ENCODE results near the gene YES1. TPM values are rescaled to one million over a fixed set of nuclear protein-coding genes. Genes with fewer than 3 reads are reported as not detected.

Gene YES1
- total and polyA plus RNA-seq, 4 donors: 12.5 to 57.6 (median 21.9) TPM

GRCh38 chr18:829432-829831 lies 17.4 kb upstream of the YES1 start (continued):
- TF ChIP-seq CTCF (IDR thresholded peaks at IDR 0.05; ENCODE audit: low read depth, low read length, missing input control): no peak
- no peak for TF ChIP-seq TAF1 (conservative IDR thresholded peaks at IDR 0.05)
- no peak for TF ChIP-seq MAX (IDR thresholded peaks at IDR 0.05)
- no peak for TF ChIP-seq GABPA (IDR thresholded peaks at IDR 0.05 in 1 of 2, conservative IDR thresholded peaks at IDR 0.05 in 1 of 2)

- DNase-seq (ENCODE audit: low spot score): no peak
- H3K9ac ChIP-seq (ENCODE audit: low read depth in 1 of 2, low read length in 2 of 2): no peak overlapping the region
- no peak overlapping the region for H3K4me3 ChIP-seq (ENCODE audit: low read depth in 1 of 3, low read length in 3 of 3)
- no peaks in the 10 kb centered on the region for H3K9me3 ChIP-seq (ENCODE audit: control insufficient read depth in 4 of 4, low read length in 3 of 4)
- WGBS: 89% methylated on average over 6 of the region's 6 CpGs
- no peak for TF ChIP-seq HNF4G (IDR thresholded peaks at IDR 0.05)
- no peak overlapping the region for H3K27ac ChIP-seq (ENCODE audit: low read depth in 1 of 2, low read length in 2 of 2)
- H3K27me3 ChIP-seq (ENCODE audit: control insufficient read depth in 4 of 4, insufficient read depth in 4 of 4, low read length in 3 of 4): no peaks in the 10 kb centered on the region
- no peaks in the 10 kb centered on the region for H3K36me3 ChIP-seq (ENCODE audit: control insufficient read depth in 4 of 4, insufficient read depth in 3 of 4, low read depth in 1 of 4, low read length in 3 of 4)
- H3K4me1 ChIP-seq (ENCODE audit: control insufficient read depth in 4 of 4, insufficient read depth in 4 of 4, low read length in 3 of 4): peaks cover 0 to 12% (median 8%) of the 10 kb centered on the region in 4 donors
Measured at GRCh38 chr18:827093-827677, 15.1 kb upstream of the YES1 start.

GRCh38 chr18:825891-826585 lies 14.0 kb upstream of the YES1 start:
- no peak for TF ChIP-seq ZBTB33 (IDR thresholded peaks at IDR 0.05)
- TF ChIP-seq HNF4G (IDR thresholded peaks at IDR 0.05): no peak
- no peak for TF ChIP-seq FOXA2 (IDR thresholded peaks at IDR 0.05)
- TF ChIP-seq ATF3 (IDR thresholded peaks at IDR 0.05): no peak
- no peak for TF ChIP-seq REST (IDR thresholded peaks at IDR 0.05)
- TF ChIP-seq EGR1 (IDR thresholded peaks at IDR 0.05; ENCODE audit: low read depth in 2 of 2): no peak
- TF ChIP-seq MAX (IDR thresholded peaks at IDR 0.05): no peak
- TF ChIP-seq JUND (IDR thresholded peaks at IDR 0.05): no peak
- TF ChIP-seq CTCF (IDR thresholded peaks at IDR 0.05; ENCODE audit: low read depth, low read length, missing input control): no peak
- TF ChIP-seq YY1 (IDR thresholded peaks at IDR 0.05): no peak
- no peak for TF ChIP-seq FOXA1 (IDR thresholded peaks at IDR 0.05)
- TF ChIP-seq TAF1 (conservative IDR thresholded peaks at IDR 0.05): no peak
- no peak for TF ChIP-seq GABPA (IDR thresholded peaks at IDR 0.05 in 1 of 2, conservative IDR thresholded peaks at IDR 0.05 in 1 of 2)
- TF ChIP-seq SP1 (IDR thresholded peaks at IDR 0.05): no peak
- H3K9me3 ChIP-seq (ENCODE audit: control insufficient read depth in 4 of 4, low read length in 3 of 4): no peaks in the 10 kb centered on the region
- no peak overlapping the region for H3K9ac ChIP-seq (ENCODE audit: low read depth in 1 of 2, low read length in 2 of 2)
- no peak for DNase-seq (ENCODE audit: low spot score)
- WGBS: 92% methylated on average over 6 of the region's 6 CpGs
- no peak overlapping the region for H3K4me3 ChIP-seq (ENCODE audit: low read depth in 1 of 3, low read length in 3 of 3)
- no peaks in the 10 kb centered on the region for H3K27me3 ChIP-seq (ENCODE audit: control insufficient read depth in 4 of 4, insufficient read depth in 4 of 4, low read length in 3 of 4)
- H3K4me1 ChIP-seq (ENCODE audit: control insufficient read depth in 4 of 4, insufficient read depth in 4 of 4, low read length in 3 of 4): peaks cover 0 to 6% (median 2%) of the 10 kb centered on the region in 4 donors
- H3K27ac ChIP-seq (ENCODE audit: low read depth in 1 of 2, low read length in 2 of 2): no peak overlapping the region
- no peaks in the 10 kb centered on the region for H3K36me3 ChIP-seq (ENCODE audit: control insufficient read depth in 4 of 4, insufficient read depth in 3 of 4, low read depth in 1 of 4, low read length in 3 of 4)

Measured in liver (tissue), 9 donors.